Right lobe of liver (tissue), 6 donors: ENCODE data around the gene HSPA12A. TPM values are rescaled to one million over a fixed set of nuclear protein-coding genes. Genes with fewer than 3 reads are reported as not detected.

Source experiments
- ATAC-seq, 4 donors: fragments of 200-7000 bp; cut with Tn5 transposase; one replicate each; pipeline ENCODE4 v1.9.1; 2020; ENCODE audit warnings: mild to moderate bottlenecking in 4 of 4, moderate library complexity in 4 of 4
- DNase-seq, 3 donors: peaks; one replicate each; pipeline ENCODE4 v3.0.0-alpha.2; 2020
- H3K27ac ChIP-seq, 3 donors: fragments of 200-600 bp; one replicate each; pipeline ENCODE4 v1.8.0; 2022
- H3K27me3 ChIP-seq, 2 donors: fragments of 200-600 bp; one replicate each; pipeline ENCODE4 v1.8.0; 2022
- H3K36me3 ChIP-seq, 4 donors: fragments of 200-600 bp; sonication (generic) in 1 of 4; one replicate each; pipeline versions ENCODE4 v1.5.1 to v1.8.0; 2017 to 2022; ENCODE audit warnings: control low read depth in 1 of 4
- H3K4me1 ChIP-seq, 4 donors: fragments of 200-600 bp; sonication (generic) in 1 of 4; one replicate each; pipeline versions ENCODE4 v1.5.1 to v1.8.0; 2017 to 2022; ENCODE audit warnings: control low read depth in 1 of 4
- H3K4me3 ChIP-seq, 3 donors: fragments of 200-600 bp; one replicate each; pipeline ENCODE4 v1.8.0; 2022
- H3K9me3 ChIP-seq, 4 donors: fragments of 200-600 bp; sonication (generic) in 1 of 4; one replicate each; pipeline versions ENCODE4 v1.5.1 to v1.8.0; 2017 to 2022; ENCODE audit warnings: control low read depth in 1 of 4
- POLR2A ChIP-seq: fragments of 450-650 bp; IDR thresholded peaks from one replicate; pipeline ENCODE4 v1.6.1; 2017; ENCODE audit warnings: antibody characterized with exemption, mild to moderate bottlenecking
- WGBS: methylation state at CpG from one replicate; pipeline ENCODE4 v1.1.6; 2018; ENCODE audit warnings: low coverage, low lambda C conversion rate; ENCODE audit not compliant: insufficient coverage; ENCODE audit errors: missing lambda C conversion rate; 5-methylcytosine and 5-hydroxymethylcytosine counted together
- intact Hi-C, 2 donors: fragments of 100-400 bp; cut with DNase I; formaldehyde crosslinking; loops; one replicate each; pipeline versions ENCODE4 v1.11.2 to v1.14.1; 2022
- total RNA-seq, 6 experiments: library from RNA; depleted of rRNA in 2 of 6; stranded (reverse); fragments of >200 nt in 2 of 6; fragmentation: NEBNext Ultra II Directional in 3 of 6; extraction: Animal tissue kit (Norgen Biotek cat#: 25700) in 3 of 6; gene quantifications; one replicate each; pipeline versions ENCODE4 v1.1.0 to v1.2.4, GENCODE V29; 2016 to 2023
- TF ChIP-seq, protein P1 (sequence below), 4 donors: fragments of 200-600 bp in 3 of 4; fragments of 450-650 bp in 1 of 4; IDR thresholded peaks; one replicate each; pipeline versions ENCODE4 v1.5.1 to v1.8.0; 2016 to 2022; ENCODE audit warnings: antibody characterized with exemption in 4 of 4, mild to moderate bottlenecking in 2 of 4
- donor health status: DM: no; HTN: yes; CAD: no.
- donor health status: DM: no; HTN: no; CAD: no.
- donor health status: DM: no; HTN: no; CAD: no.
- donor health status: DM: no; HTN: yes; CAD: no.
- donor health status: DM: no; HTN: yes; CAD: no.

The HSPA12A gene
- total RNA-seq, 6 experiments from 2014 or later: 2.3 to 4.2 (median 2.9) TPM

DNA sequence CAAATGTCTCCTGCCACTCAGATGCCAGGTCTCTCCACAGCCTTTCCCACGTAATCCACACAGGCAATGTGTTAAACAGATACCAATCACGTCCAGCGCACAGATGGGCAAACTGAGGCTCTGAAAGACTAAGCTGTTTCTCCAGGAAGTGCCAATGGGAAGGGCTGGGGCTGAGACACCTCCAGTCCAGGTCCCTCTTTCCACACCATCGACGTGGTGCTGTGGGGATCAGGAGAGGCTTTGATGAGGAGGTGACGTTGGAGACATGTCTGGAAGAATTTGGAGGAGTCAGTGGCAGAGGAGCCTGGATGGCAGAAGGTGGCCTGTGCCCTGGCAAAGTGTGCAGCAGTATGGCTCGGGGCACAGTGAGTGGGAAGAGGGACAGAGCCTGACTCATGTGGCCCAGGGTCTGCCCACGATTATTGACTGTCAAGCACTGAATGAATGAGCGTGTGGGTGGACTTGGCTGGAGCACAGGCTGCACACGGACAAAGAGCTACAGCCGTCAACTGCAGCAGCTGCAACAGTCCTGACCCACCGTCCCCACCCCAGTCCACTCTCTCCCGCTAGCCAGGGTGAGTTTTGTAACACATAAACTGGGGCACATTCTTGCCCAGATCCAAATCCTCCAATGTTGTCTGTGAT, 40.8 kb upstream of the HSPA12A start:
- Histone ChIP-seq H3K4me3 (no peak overlapping the region), H3K27me3 (peaks cover 0 to 5% of the 10 kb centered on the region in 2 donors), H3K27ac (no peak overlapping the region), H3K36me3 (no peaks in the 10 kb centered on the region), H3K9me3 (no peaks in the 10 kb centered on the region), H3K4me1 (peaks cover 0 to 6% (median 2%) of the 10 kb centered on the region in 4 donors)
- WGBS: 41% methylated on average over 9 of the region's 13 CpGs
- TF ChIP-seq POLR2A: no peak
- TF ChIP-seq, protein P1, sequence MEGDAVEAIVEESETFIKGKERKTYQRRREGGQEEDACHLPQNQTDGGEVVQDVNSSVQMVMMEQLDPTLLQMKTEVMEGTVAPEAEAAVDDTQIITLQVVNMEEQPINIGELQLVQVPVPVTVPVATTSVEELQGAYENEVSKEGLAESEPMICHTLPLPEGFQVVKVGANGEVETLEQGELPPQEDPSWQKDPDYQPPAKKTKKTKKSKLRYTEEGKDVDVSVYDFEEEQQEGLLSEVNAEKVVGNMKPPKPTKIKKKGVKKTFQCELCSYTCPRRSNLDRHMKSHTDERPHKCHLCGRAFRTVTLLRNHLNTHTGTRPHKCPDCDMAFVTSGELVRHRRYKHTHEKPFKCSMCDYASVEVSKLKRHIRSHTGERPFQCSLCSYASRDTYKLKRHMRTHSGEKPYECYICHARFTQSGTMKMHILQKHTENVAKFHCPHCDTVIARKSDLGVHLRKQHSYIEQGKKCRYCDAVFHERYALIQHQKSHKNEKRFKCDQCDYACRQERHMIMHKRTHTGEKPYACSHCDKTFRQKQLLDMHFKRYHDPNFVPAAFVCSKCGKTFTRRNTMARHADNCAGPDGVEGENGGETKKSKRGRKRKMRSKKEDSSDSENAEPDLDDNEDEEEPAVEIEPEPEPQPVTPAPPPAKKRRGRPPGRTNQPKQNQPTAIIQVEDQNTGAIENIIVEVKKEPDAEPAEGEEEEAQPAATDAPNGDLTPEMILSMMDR (IDR thresholded peaks at IDR 0.05): no peak
- ATAC-seq: peak in 1 of 4 donors; percentile 77
- intact Hi-C loops: no loop called here
- DNase-seq: peak in 1 of 3 donors; percentile 35

DNA sequence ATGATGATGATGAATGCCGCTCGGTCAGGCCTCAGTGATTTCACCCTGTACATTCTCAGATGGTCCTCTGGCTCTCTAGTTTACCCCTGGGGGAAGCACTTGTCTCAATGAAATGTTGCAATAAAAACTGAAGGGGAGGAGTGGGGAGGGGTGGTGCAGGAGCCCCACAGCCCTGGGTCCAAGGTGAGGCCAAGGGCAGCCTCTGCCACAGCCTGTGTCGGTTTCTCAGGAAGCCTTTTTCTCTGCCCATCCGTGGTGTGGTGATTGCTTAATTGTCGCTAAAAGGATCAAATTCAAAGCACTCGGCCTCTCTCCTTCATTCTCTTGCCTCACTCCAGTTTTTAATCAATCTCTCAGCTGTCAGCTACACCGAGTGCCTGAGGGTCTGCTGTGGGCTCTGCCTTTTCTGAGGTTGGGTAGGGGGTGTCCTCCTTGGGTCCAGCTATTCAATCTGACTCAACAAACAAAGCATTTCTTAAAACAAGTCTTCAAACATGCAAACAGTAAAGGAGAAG, 39.1 kb upstream of the HSPA12A start:
- intact Hi-C loops: no loop called here
- TF ChIP-seq POLR2A: no peak
- TF ChIP-seq, protein P1 (IDR thresholded peaks at IDR 0.05): no peak
- Histone ChIP-seq H3K27ac (no peak overlapping the region), H3K4me3 (no peak overlapping the region), H3K4me1 (no peaks in the 10 kb centered on the region), H3K9me3 (no peaks in the 10 kb centered on the region), H3K27me3 (no peaks in the 10 kb centered on the region), H3K36me3 (no peaks in the 10 kb centered on the region)
- ATAC-seq (no peak), DNase-seq (no peak)
- 79% methylated on average over 6 of the region's 7 CpGs for WGBS

DNA sequence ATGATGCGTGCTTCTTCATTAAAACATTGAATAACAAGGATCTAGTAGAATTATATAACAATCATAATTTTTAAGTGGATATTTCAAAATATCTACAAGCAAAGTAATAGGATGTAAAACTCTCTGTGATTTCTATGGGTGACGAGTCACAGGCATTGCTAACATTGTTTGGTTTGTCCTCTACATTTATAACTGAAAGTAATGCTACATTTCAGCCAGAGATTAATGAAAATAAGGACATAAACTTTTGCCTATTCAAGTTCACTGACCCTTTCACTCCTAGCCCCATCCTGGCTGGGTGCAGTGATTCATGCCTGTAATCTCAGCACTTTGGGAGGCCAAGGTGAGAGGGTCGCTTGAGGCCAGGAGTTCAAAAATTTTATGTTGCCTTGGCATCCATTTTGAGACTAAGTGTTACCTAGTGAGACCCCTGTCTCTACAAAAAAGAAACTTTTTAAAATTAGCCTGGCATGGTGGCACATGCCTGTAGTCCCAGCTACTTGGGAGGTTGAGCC, 38.4 kb upstream of the HSPA12A start:
- TF ChIP-seq, protein P1 (IDR thresholded peaks at IDR 0.05): no peak
- no peak for TF ChIP-seq POLR2A
- DNase-seq (no peak), ATAC-seq (no peak)
- H3K36me3 ChIP-seq: no peaks in the 10 kb centered on the region
- no peaks in the 10 kb centered on the region for H3K27me3 ChIP-seq
- H3K4me3 ChIP-seq: no peak overlapping the region
- no peak overlapping the region for H3K27ac ChIP-seq
- intact Hi-C loops: no loop called here
- H3K4me1 ChIP-seq: no peaks in the 10 kb centered on the region
- WGBS: 92% methylated on average over 3 of the region's 3 CpGs
- H3K9me3 ChIP-seq: no peaks in the 10 kb centered on the region

DNA sequence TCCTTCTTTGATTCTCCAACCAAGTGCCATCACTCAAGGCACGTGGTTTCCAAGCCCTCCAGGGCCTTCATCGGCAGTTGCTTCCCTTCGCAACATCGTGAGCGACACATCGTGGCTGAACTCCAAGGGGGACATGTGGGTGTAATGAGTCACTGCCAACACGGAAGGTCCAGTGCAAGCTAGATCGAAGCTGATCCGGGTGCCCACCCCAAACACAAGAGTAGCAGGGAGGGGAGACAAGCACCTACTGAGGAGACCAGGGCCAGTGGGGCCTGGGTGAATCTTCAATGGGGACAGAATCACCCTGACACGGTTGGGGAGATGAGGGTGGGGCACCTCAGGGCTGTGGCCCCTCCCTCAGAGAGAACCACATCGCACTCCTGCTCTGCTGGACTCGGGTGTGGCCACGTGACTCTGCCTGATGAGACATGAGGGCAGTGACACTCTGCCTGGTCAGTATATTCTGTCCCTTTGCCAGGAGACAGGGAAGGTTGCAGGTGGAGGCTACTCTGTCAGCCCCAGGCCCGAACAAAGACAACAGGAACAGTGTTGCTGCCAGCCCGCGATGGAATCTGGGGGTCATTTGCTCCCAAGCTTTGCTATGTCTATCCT, 36.8 kb upstream of the HSPA12A start:
- H3K36me3 ChIP-seq: no peaks in the 10 kb centered on the region
- intact Hi-C loops: no loop called here
- WGBS: 67% methylated on average over 7 of the region's 16 CpGs

More for the DNA sequence above, 36.8 kb upstream of the HSPA12A start:
- no peak for DNase-seq
- H3K27ac ChIP-seq: no peak overlapping the region
- H3K27me3 ChIP-seq: no peaks in the 10 kb centered on the region
- peak in 2 of 4 donors; percentile 10 to 11 for ATAC-seq
- no peak overlapping the region for H3K4me3 ChIP-seq
- H3K4me1 ChIP-seq: no peaks in the 10 kb centered on the region
- no peaks in the 10 kb centered on the region for H3K9me3 ChIP-seq
- no peak for TF ChIP-seq POLR2A
- TF ChIP-seq, protein P1 (IDR thresholded peaks at IDR 0.05): no peak
